GM15510 (cell line): Measurements from ENCODE around the gene ZBTB46.

Experiments
- POLR2A ChIP-seq: IDR thresholded peaks from 3 replicates; pipeline ENCODE4 v1.6.1; 2011; ENCODE audit warnings: borderline replicate concordance; ENCODE audit not compliant: insufficient read length; ENCODE audit errors: extremely low read depth

Gene ZBTB46

DNA sequence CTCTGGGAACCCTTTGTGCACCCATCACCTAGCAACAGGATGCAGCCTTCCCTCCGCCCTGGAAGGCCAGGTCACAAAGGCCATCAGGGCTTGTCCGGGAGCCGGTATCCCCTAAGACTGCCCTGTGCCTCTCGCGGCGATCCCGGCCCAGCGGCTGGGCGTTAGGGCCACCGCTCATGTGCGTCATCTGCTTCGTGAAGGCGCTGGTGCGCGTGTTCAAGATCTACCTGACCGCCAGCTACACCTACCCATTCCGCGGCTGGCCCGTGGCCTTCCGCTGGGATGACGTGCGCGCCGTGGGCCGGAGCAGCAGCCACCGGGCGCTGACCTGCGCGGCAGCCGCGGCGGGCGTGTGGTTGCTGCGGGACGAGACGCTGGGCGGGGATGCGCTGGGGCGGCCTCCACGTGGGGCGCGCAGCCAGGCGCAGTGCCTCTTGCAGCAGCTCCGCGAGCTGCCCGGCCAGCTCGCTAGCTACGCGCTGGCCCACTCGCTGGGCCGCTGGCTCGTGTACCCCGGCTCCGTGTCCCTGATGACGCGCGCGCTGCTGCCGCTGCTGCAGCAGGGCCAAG, 30.4 kb upstream of the ZBTB46 start, which contains the start of gene ABHD16B:
ABHD16B (plus strand) TSS at position 134 of the 570 bp plus-strand sequence; CDS start at position 177, 43 bp downstream.
- no peak for TF ChIP-seq POLR2A

DNA sequence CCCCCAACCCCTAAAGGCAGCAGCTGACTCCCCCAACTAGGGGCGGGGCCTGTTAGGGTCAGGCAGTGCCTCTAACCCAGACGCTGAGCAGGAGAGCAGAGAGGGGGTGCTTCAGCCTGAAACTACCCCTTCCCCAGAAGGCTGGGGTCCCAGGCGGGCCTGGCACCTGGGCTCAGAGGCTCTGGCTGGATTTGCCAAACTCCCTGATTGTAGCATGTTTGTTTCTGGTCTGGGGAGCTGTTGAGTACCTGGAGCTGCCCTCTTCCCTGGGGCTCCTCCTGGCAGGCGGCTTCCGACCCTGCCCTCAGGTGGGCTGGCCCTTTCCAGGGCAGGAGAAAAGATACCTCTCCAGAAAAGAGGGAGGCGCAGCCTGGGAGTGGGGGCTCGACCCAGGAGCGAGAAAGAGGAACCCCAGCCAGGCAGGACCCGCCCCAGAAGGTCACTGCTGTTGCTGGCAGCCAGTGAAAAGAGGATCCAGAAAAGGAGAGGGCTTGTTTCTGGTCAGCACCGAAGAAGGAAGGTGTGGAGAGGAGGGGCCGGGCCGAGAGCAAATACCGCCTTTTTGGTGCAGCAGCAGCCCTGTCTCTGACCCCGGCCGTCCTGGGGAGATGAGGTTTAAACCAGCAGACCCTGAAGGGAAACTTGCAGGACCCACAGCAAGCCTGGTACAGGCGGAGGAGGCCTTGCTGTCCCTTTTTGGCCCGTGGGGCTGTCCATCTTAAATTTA, 29.4 kb upstream of the ZBTB46 start:
- no peak for TF ChIP-seq POLR2A

DNA sequence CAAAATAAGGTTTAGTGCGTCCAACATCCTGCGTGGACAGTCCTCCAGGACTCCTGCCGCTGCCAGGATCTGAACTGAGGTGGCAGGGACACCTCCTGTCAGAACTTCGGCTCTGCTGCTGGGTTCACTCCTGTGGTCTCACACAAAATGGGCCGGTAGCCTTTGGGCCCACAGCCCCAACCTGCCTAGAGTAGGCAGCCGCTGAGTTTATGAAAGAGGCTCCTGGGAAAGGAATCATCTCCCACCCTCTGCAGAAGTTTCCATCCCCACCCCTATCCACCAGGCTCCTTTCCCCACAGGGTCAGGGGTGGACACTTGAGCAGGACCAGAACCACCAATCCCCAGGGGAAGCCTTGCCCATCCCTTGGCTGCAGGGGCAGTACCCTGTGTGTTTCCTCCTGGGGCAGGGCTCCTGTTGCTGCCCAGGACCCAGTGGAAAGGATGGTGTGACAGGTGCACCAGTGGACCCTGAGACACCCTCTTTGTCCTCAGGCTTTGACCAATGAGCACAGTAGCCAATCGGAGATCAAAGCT, 28.2 kb upstream of the ZBTB46 start:
- no peak for TF ChIP-seq POLR2A

DNA sequence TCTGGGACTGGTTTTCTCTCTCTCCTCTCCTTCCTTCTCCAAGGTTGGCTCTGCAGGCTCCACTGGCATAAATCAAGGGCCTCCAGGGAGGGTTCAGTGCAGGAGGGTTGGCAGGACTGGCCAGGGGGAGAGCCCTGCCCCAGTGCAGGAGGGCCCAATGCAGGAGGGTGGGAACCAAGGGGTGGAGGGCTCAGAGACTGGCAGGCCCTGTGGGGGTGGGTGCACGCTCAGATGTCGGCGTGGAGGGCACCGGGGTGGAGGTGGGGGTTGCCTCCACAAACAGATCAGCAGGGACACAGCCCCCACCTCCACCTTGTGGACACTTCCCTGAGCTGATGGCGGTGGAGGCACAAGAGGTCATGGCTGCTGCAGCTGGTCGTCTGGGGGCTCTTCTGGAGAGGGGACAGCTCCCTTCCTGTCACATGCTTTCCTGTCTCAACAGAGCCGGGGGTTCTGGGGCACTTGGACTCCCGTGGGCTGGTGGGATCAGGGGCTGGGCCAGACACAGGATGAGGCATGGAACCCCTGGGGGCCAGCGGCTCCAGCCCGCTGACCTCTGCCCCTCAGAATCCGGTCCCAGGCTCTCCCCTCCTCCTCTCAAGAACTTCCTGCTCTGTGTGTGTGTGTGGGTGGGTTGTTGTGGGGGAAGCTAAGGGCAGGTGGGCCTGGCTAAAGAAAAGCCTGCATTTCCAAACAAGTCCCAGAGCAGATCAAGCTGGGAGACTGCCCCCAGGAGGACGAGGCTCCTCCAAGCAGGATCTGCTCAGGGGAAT, 27.5 kb upstream of the ZBTB46 start:
- TF ChIP-seq POLR2A = no peak

DNA sequence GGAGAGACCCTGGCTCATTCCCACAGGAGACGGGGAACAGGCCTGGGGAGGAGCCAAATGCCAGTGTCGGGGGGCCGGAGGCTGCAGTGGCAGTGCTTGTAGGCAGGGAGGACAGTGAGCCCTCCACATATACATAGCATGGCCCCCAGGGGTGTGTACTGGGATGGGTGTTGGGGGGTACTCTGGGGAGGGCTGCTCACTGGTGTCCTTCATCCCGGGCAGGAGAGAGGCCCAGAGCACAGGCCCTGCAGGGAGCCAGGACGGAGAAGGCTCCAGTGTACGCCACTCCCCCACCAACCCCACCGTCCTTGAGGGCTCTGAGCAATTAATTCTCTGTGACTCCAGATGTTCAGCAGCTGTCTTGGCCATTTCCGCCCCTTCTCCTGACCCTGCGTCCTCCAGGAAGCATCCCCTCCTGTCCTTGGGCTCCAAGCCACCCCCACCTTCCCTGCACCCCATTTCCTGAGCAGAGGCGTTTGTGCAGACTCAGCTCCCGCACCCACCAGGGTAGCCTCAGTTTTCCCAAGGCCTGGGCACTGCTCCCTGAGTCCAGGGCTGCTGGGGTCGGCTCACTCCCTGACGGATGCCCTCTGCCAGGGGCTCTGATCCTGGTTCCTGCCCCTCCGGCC, 26.8 kb upstream of the ZBTB46 start:
- no peak for TF ChIP-seq POLR2A

DNA sequence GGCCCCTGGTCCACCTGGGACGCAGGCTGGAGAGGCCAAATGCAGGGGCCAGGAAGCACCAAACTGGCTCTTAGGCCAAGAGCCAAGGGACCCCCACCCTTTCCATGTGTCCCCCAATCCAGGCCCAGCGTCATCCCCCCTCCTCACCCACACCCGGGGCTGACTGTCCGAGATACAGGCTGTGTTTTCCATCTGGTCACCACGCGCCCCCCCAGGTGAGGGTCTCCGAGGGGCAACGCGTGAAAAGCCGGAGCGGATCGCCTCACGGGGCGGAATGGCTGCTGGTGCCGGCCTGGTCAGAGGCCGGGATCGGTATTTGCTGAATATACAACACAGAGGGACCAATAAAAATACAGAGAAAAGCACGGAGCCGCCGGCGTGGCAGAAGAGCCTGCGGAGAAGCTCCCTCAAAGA, 25.0 kb upstream of the ZBTB46 start:
- no peak for TF ChIP-seq POLR2A

DNA sequence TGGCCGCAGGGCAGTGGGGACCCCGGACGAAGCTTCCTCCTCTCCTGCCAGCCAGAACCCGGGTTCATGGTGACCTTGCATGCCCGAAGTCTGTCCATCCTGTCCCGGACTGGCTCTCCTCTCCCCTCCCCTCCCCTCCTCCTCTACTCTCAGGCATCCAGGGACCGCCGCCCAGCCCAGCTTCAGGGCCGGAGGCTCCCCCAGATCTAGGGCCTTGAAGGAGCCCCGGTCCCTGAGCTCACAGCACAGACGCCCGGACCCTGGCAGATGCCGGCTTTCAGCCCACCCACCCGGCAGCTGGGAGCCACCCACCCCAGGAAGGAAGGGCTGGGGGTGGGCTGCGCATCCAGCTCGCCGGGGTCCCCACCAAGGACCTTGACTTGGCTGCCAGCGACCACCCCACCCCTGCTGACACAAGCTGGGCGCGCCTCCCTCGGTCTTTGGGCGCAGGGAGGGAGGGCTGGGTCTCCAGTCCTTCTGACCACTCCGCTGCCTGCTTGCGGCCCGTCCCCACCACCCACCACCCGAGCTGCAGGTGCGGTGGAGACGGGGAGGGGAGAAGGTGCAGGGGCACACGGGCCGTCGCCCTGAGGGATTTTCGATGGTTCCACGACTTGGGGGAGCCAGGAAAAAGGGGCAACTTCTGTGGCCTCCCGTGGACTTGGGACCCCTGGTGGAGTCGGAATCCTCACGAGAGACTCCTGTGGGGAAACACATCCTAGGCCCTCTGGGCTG, 24.5 kb upstream of the ZBTB46 start:
- TF ChIP-seq POLR2A = no peak

DNA sequence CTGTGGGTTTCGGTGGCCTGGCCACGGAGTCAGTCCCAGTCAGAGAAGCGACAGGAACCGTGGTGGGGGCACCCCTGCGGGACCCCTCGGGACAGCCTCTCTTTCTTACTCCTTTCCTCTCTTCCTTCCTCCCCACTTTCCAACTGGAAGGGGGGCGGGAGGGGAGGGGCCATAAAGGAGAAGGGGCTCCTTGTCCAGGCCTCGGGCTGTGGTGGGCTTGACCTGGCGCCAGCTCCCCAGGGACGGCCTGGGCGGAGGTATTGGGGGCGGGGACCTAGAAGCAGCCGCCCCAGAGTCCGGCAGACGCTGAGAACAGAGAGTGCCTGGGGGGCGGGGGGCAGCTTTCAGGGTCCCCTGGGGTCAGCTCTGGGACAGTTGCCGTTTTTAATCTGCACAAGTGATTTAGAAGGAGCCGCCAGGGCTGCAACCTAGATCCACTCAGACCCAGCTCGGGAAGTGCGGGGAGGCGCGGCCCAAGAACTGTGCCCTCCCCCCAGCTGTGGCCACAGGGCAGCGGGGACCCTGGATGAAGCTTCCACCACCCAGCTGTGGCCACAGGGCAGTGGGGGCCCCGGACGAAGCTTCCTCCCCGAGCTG, 23.8 kb upstream of the ZBTB46 start:
- TF ChIP-seq POLR2A = no peak

DNA sequence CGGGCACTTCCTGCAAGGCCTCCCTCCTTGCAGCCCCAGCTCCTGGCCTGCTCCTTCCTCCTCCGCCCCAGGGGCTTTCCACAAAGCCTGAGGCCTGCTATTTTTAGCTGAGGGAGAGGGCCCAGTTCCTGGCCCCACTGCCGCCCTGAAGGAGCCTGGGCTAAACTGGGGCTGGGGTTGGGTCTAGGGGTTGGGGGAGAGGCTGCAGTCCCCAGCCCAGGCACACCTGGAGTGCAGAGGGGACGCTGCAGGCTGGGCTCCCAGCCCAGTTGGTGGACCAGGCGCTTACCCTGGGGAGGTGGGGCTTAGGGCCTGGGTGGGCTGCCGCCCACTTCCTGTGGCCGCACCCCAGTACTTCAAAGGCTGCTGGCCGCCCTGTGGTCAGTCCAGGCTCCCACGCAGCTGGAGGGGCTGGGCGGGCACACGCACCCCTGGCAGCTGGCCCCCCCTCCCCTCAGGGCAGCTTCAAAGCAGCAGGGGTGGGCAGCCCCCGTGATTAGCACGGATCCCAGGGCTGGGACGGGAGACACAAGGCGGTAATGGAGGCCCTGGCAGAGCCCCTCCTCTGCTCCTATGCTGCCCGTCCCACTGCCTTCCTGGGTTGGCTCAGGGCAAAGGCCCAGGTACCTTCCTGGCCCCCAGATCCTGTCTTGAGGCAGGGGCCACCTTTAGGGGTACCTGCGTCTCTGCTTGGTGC, 23.2 kb upstream of the ZBTB46 start:
- TF ChIP-seq POLR2A = no peak

DNA sequence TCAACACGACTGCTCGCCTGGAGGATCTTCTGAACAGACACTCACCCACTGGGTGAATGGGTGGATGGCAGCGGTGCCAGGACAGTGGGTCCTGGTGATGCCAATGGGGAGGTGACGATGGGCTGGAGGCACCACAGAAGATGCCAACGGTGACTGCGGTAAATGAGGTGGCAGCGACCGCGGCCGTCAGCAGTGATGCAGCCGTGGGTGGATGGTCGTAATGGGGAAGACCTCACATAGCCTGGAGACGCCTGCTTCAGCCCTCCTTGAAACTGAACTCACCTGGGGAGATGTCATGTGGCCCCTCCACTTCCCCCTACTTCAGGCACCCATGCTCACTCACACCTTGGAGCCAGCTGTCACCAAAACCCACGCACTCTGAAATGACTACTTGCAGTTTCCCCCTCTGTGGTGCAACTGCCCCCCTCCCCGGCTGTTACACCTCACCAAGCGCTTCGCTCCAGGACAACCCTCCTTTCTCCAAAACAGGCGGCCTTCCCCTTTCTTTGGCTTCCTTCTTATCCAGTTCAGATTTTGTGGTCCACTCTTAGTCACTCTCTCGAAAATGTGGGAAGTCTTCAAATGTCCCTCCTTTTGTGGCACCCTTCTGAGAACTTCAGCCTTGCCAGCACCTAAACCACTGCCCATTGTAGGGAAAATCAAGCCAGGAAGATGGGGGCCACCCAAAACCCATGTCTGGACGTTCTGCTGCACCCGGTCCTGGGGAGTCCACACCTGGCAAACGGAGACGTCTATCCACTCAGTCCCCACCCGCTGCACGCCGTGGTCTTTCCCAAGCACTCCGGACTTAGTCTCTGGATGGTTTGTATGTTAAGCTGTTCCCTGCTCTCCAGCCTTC, 19.9 kb upstream of the ZBTB46 start:
- no peak for TF ChIP-seq POLR2A

DNA sequence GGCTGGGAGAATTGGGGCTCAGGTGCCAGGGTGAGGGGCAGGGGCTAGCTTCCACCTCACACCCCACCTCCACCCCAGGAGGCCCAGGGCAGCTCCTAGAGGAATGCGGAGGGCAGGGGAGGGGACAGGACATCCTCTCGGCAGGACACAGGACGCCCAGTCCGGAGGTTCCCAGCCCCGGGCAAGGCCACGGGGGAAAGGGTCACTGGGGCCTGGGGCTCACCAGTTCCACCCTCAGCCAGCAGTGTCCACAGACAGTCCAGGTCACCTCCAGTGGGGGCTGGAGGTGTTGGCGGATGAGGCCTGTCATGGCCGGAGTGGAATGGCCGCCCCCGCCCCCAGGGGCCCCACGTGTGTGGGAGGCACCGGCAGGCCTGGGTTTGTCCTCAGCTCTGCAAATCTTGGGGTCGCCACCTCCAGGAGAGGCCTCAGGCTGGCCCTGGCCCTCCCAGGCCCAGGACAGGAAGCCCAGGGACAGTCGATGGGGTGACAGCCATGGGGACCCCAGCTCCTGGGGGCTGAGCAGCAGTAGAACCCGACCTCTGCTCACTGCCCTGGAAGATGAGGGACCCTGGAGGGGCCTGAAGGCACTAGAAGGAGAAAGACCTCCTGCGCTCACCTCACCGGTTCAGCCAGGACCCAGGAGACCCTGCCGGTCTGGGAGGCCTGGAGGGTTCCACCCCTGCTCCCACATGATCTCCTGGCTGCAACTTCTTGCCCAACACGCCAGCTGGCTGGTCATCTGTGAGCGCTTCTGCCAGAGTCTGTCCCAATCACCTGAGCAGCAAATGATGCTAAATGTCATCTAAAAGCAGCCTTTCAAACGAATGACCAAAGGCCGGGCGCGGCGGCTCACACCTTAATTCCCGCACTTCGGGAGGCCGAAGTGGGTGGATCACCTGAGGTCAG, 17.2 kb upstream of the ZBTB46 start:
- no peak for TF ChIP-seq POLR2A
